AG08395 (cell line): Measurements from ENCODE around the gene NFIX.
"Not testable (repeated sequence)": the region's sequence is repeated elsewhere in the genome, so short reads cannot be mapped to it uniquely, and the experiment has no call there.

Experiments
- DNase-seq: peaks from one replicate; pipeline ENCODE4 v3.0.0; 2012; ENCODE audit warnings: mixed read lengths, low spot score

NFIX gene

GRCh38 chr19:12994701-12995595 is at the start of gene NFIX:
TSS of gene NFIX (plus strand) at chr19:12995475. CDS start at chr19:12995838, 363 bp downstream.
- peak; percentile 58 for DNase-seq

- peak; percentile 97 for DNase-seq
Observed at GRCh38 chr19:12945479-12946091, 49.7 kb upstream of the NFIX start, which contains the start of gene RAD23A. TSS of gene RAD23A (plus strand) at chr19:12945862. CDS start at chr19:12945949, 87 bp downstream.

- DNase-seq = peak; percentile 81
Observed at GRCh38 chr19:12946092-12946721, 49.1 kb upstream of the NFIX start.

GRCh38 chr19:12946731-12947496 is 48.4 kb upstream of the NFIX start:
- no peak for DNase-seq

GRCh38 chr19:12947702-12948611 is 47.3 kb upstream of the NFIX start:
- no peak for DNase-seq

GRCh38 chr19:12948612-12949362 is 46.5 kb upstream of the NFIX start:
- no peak for DNase-seq

- DNase-seq = no peak
Observed at GRCh38 chr19:12949363-12950283, 45.7 kb upstream of the NFIX start.

GRCh38 chr19:12952050-12952449 is 43.2 kb upstream of the NFIX start:
- DNase-seq = not testable (repeated sequence)

- peak; percentile 80 for DNase-seq
Observed at GRCh38 chr19:12952488-12953137, 42.7 kb upstream of the NFIX start.

- DNase-seq = peak; percentile 21
Observed at GRCh38 chr19:12953138-12953798, 42.0 kb upstream of the NFIX start.

GRCh38 chr19:12953799-12954611 is 41.3 kb upstream of the NFIX start:
- no peak for DNase-seq

- no peak for DNase-seq
Observed at GRCh38 chr19:12954612-12954962, 40.7 kb upstream of the NFIX start.

GRCh38 chr19:12955575-12955974 is 39.7 kb upstream of the NFIX start:
- DNase-seq = not testable (repeated sequence)

GRCh38 chr19:12955996-12956395 is 39.3 kb upstream of the NFIX start:
- no peak for DNase-seq

- peak; percentile 84 for DNase-seq
Observed at GRCh38 chr19:12956446-12957388, 38.6 kb upstream of the NFIX start, which contains the start of gene GADD45GIP1. TSS of gene GADD45GIP1 (minus strand) at chr19:12957223. CDS start at chr19:12957212, 11 bp downstream.
